RWPE1 (cell line): ENCODE data around the gene ATP7A.

Experiments
- CTCF ChIA-PET: fragments of 350-600 bp; sonication (Branson Sonifier 250); formaldehyde crosslinking; extraction: SDS; loops from one replicate; lab custom pipeline; 2021; lab: Yijun Ruan, JAX
- POLR2A ChIA-PET: fragments of 400-600 bp; formaldehyde crosslinking; extraction: SDS; loops from one replicate; lab custom pipeline; 2020; ENCODE audit warnings: antibody characterized with exemption; ENCODE audit not compliant: low non-redundant PET; lab: Yijun Ruan, JAX
- DNase-seq: peaks from one replicate; pipeline ENCODE4 v3.0.0; 2012; ENCODE audit warnings: low spot score
- H3K27ac ChIP-seq: fragments of 450-650 bp; 2 replicates; pipeline ENCODE4 v1.5.1; 2017
- CTCF ChIP-seq: fragments of 450-650 bp; conservative IDR thresholded peaks from 2 replicates; pipeline ENCODE4 v1.5.1; 2017; ENCODE audit warnings: low read depth, mild to moderate bottlenecking

The ATP7A gene

GRCh38 chrX:77953708-77954107 is 43.2 kb downstream of the ATP7A start:
- H3K27ac ChIP-seq: no peak overlapping the region

GRCh38 chrX:77960567-77960966 is 50.1 kb downstream of the ATP7A start:
- DNase-seq: no peak
- ChIA-PET POLR2A (no interaction called here), CTCF (no interaction called here)
- no peak overlapping the region for H3K27ac ChIP-seq
- no peak for TF ChIP-seq CTCF

More at GRCh38 chrX:77953708-77954107, 43.2 kb downstream of the ATP7A start:
- no peak for TF ChIP-seq CTCF
- ChIA-PET POLR2A (no interaction called here), CTCF (interaction anchor here (0.6 kb wide), 2 partner anchors 22 to 1591 kb away, joined by 3 to 5 read pairs; no protein-coding TSS in a partner anchor)
- peak; percentile 0 for DNase-seq

- POLR2A ChIA-PET: no interaction called here
- CTCF ChIA-PET: no interaction called here
- no peak overlapping the region for H3K27ac ChIP-seq
- TF ChIP-seq CTCF: no peak
- no peak for DNase-seq
Measured at GRCh38 chrX:77961063-77961462, 50.6 kb downstream of the ATP7A start.

- ChIA-PET CTCF (no interaction called here), POLR2A (no interaction called here)
- no peak overlapping the region for H3K27ac ChIP-seq
- no peak for DNase-seq
- no peak for TF ChIP-seq CTCF
Measured at GRCh38 chrX:77962068-77962902, 51.8 kb downstream of the ATP7A start.

GRCh38 chrX:77966361-77966760 is 55.9 kb downstream of the ATP7A start:
- no peak for TF ChIP-seq CTCF

GRCh38 chrX:77967631-77968030 is 57.1 kb downstream of the ATP7A start:
- ChIA-PET CTCF (no interaction called here), POLR2A (no interaction called here)
- no peak overlapping the region for H3K27ac ChIP-seq
- DNase-seq: no peak
- TF ChIP-seq CTCF: no peak

More at GRCh38 chrX:77966361-77966760, 55.9 kb downstream of the ATP7A start:
- no peak overlapping the region for H3K27ac ChIP-seq
- CTCF ChIA-PET: no interaction called here
- POLR2A ChIA-PET: no interaction called here
- DNase-seq: no peak
